Measurements from ENCODE around the gene GAK.
"Not testable (repeated sequence)": the region's sequence is repeated elsewhere in the genome, so short reads cannot be mapped to it uniquely, and the experiment has no call there.

Gene GAK

GRCh38 chr4:947491-947971 is 15.4 kb upstream of the GAK start:
- TF ChIP-seq, protein P1, sequence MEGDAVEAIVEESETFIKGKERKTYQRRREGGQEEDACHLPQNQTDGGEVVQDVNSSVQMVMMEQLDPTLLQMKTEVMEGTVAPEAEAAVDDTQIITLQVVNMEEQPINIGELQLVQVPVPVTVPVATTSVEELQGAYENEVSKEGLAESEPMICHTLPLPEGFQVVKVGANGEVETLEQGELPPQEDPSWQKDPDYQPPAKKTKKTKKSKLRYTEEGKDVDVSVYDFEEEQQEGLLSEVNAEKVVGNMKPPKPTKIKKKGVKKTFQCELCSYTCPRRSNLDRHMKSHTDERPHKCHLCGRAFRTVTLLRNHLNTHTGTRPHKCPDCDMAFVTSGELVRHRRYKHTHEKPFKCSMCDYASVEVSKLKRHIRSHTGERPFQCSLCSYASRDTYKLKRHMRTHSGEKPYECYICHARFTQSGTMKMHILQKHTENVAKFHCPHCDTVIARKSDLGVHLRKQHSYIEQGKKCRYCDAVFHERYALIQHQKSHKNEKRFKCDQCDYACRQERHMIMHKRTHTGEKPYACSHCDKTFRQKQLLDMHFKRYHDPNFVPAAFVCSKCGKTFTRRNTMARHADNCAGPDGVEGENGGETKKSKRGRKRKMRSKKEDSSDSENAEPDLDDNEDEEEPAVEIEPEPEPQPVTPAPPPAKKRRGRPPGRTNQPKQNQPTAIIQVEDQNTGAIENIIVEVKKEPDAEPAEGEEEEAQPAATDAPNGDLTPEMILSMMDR (conservative IDR thresholded peaks at IDR 0.05; ENCODE audit: low read depth): no peak
- ChIA-PET POLR2A (ENCODE audit: low non-redundant PET) (no interaction called here), CTCF (no interaction called here)
- no peak overlapping the region for H3K27ac ChIP-seq
- no peak for DNase-seq (ENCODE audit: low spot score)

DNA sequence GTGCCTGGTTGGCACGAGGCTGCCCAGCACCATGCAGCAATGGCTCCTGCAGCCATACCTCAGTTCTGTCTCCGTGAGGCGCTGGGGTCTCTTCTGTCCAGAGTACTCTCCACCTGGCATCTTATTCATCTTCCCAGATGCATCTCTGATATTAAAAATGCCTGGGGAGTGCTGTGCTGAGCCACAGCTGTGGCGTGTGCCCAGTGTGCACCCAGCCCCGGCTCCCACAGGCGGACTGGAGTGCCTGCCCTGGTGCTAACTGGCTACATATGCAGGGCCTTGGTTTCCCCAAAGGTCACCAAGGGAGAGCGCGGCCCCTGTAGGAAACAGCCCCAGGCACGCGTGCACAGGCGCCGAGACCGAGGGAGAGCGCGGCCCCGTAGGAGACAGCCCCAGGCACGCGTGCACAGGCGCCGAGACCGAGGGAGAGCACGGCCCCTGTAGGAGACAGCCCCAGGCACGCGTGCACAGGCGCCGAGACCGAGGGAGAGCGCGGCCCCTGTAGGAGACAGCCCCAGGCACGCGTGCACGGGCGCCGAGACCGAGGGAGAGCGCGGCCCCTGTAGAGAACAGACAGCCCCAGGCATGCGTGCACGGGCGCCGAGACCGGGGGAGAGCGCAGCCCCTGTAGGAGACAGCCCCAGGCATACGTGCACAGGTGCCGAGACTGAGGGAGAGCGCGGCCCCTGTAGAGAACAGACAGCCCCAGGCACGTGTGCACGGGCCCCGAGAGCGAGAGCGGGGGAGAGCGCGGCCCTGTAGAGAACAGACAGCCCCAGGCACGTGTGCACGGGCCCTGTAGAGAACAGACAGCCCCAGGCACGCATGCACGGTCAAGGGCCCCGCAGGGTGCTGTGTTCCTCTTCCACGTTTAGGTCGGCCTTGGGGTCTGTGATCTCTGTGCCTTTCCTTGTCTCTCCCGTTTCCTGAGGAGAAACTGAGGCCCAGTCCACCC is 14.7 kb upstream of the GAK start:
- DNase-seq (ENCODE audit: low spot score): no peak
- TF ChIP-seq, protein P1 (conservative IDR thresholded peaks at IDR 0.05; ENCODE audit: low read depth): no peak
- ChIA-PET POLR2A (ENCODE audit: low non-redundant PET) (no interaction called here), CTCF (no interaction called here)
- H3K27ac ChIP-seq: no peak overlapping the region

DNA sequence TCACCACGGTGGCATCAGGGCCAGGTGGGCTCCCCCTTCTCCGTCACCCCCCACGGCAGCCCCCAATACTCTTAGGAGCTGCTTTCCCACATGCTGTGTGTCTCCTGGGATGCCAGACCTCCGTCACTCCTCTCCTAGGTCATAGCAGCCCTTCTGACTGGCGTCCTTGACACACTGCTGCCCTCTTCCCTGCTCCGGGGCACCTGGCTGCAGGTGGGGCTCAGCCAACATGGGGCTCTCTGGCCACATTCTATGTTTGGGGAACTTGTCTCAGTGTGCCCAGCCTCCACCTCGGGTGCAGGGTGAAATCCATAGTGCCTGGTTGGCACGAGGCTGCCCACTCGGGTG is 14.0 kb upstream of the GAK start:
- POLR2A ChIA-PET (ENCODE audit: low non-redundant PET): no interaction called here
- TF ChIP-seq, protein P1 (conservative IDR thresholded peaks at IDR 0.05; ENCODE audit: low read depth): no peak

DNA sequence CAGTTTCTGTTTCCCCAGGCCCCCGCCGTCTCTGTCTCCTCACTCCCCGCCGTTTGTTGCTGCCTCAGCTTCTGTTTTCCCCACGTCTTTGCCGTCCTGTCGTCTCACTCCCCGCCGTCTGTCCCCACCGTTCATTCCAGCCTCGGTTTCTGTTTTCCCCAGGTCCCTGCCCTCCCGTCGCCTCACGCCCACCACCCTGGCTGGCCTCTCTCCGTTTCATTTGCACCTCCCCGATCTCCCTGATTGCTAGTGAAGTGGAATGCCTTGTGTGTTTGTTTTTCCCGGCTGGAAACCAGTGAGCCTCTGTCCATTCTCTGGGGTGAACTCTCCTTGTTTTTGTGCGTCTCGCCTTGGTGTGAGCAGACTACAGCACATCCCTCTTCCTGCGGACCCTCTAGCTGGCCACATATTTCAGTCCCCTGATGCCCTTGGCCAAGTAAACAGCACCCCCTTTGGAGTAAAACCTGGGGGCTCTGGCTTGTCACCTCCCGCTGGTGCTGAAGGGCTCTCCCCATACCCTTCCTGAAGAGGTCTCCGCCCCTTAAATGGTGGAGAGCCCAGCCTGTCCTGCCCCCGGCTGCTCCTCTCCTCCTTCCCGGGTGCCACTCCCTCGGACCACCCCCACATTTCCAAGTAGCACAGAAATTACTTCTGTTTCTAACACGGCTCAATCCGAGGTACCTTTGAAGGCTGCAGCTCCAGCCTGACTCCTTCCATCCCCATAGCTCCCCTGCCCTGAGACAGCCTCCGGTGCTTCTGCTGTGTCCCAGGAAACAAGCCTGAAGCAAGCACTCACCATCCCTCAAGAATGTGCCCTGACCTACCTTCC is 13.4 kb upstream of the GAK start:
- POLR2A ChIA-PET (ENCODE audit: low non-redundant PET): no interaction called here
- no peak overlapping the region for H3K27ac ChIP-seq
- DNase-seq (ENCODE audit: low spot score): no peak
- TF ChIP-seq, protein P1 (conservative IDR thresholded peaks at IDR 0.05; ENCODE audit: low read depth): no peak
- CTCF ChIA-PET: no interaction called here

More for the DNA sequence above, 14.0 kb upstream of the GAK start:
- H3K27ac ChIP-seq: no peak overlapping the region
- DNase-seq (ENCODE audit: low spot score): no peak
- CTCF ChIA-PET: no interaction called here

- H3K27ac ChIP-seq; CTCF ChIA-PET; DNase-seq (ENCODE audit: low spot score): not testable (repeated sequence)
- POLR2A ChIA-PET (ENCODE audit: low non-redundant PET): interaction anchor here (0.6 kb wide), 1 partner anchor 38 kb away, joined by 4 read pairs; no protein-coding TSS in a partner anchor
These were observed 7.4 kb upstream of the GAK start for GRCh38 chr4:939508-939907.

GRCh38 chr4:932713-933070 is 576 bp upstream of the GAK start:
- peak; percentile 23 for DNase-seq (ENCODE audit: low spot score)
- H3K27ac ChIP-seq: peak overlapping the region; percentile 79
- POLR2A ChIA-PET (ENCODE audit: low non-redundant PET): interaction anchor here (0.7 kb wide), 1 partner anchor 153 kb away, joined by 5 read pairs; no protein-coding TSS in a partner anchor

More at GRCh38 chr4:932713-933070, 576 bp upstream of the GAK start:
- TF ChIP-seq, protein P1 (conservative IDR thresholded peaks at IDR 0.05; ENCODE audit: low read depth): no peak
- CTCF ChIA-PET: no interaction called here
